HepG2 (cell line): Measurements from ENCODE around the gene TOB2. TPM values are rescaled to one million over a fixed set of nuclear protein-coding genes. Genes with fewer than 3 reads are reported as not detected.

ENCODE experiments used
- ATAC-seq: fragments of 200-7000 bp; cut with Tn5 transposase; 3 replicates; pipeline ENCODE4 v1.9.1; 2020; ENCODE audit warnings: mild to moderate bottlenecking, moderate library complexity
- BruUV-seq: library from RNA; stranded (reverse); fragments of 400-500 nt; replicated peaks from 2 replicates; lab custom pipeline; 2021; lab: Mats Ljungman, UMichigan
- CTCF ChIA-PET: fragments of 300-600 bp; formaldehyde crosslinking; extraction: SDS; loops from one replicate; lab custom pipeline; 2021; ENCODE audit warnings: low total read pairs, inconsistent platforms, low intra/inter-chr PET ratio; lab: Yijun Ruan, JAX
- POLR2A ChIA-PET: fragments of 350-600 bp; sonication (Branson Sonifier 250); formaldehyde crosslinking; loops from one replicate; lab custom pipeline; 2020; ENCODE audit warnings: antibody characterized with exemption, inconsistent platforms; lab: Yijun Ruan, JAX
- DNase-seq: peaks from one replicate; pipeline ENCODE4 v3.0.0-alpha.2; 2015; ENCODE audit warnings: low spot score
- FAIRE-seq: peaks from 3 replicates; lab custom pipeline; 2011; peaks lifted over from hg19 to GRCh38; lab: Jason Lieb, UNC
- H2AFZ ChIP-seq: one replicate; pipeline ENCODE4 v1.6.1; 2011; ENCODE audit warnings: low read length, inconsistent platforms
- H3K27ac ChIP-seq: fragments of 300-600 bp; 3 replicates; pipeline ENCODE4 v1.8.0; 2011; ENCODE audit warnings: mixed run types, mild to moderate bottlenecking, mixed read lengths, low read length, inconsistent platforms; ENCODE audit not compliant: insufficient read depth; ENCODE audit errors: extremely low read length
- H3K27me3 ChIP-seq, 2 experiments: fragments of 200-600 bp in 1 of 2; 2 replicates in 1 of 2; 3 replicates in 1 of 2; pipeline versions ENCODE4 v1.6.0 to v1.8.0; 2011; ENCODE audit warnings: low read length in 2 of 2, mild to moderate bottlenecking in 2 of 2, moderate library complexity in 2 of 2, inconsistent platforms in 1 of 2; ENCODE audit not compliant: insufficient read depth in 2 of 2, control insufficient read depth in 1 of 2
- H3K36me3 ChIP-seq, 2 experiments: fragments of 200-600 bp in 1 of 2; replicated peaks in 1 of 2; 2 replicates in 1 of 2; 3 replicates in 1 of 2; pipeline versions ENCODE4 v1.5.1 to v1.8.0; 2011; ENCODE audit warnings: low read length in 2 of 2, inconsistent platforms in 1 of 2; ENCODE audit not compliant: insufficient read depth in 2 of 2, control insufficient read depth in 1 of 2
- H3K4me1 ChIP-seq: 2 replicates; pipeline ENCODE4 v1.5.1; 2012; ENCODE audit warnings: low read length, inconsistent platforms; ENCODE audit not compliant: insufficient read depth
- H3K4me2 ChIP-seq: 2 replicates; pipeline ENCODE4 v1.6.0; 2011; ENCODE audit warnings: low read depth, low read length, inconsistent platforms
- H3K4me3 ChIP-seq, 3 experiments: fragments of 200-600 bp in 1 of 3; sonication (generic), shearing (Covaris generic) in 1 of 3; replicated peaks in 1 of 3; 2 replicates each; pipeline ENCODE4 v1.5.1; 2011 to 2016; ENCODE audit warnings: low read length in 3 of 3, inconsistent platforms in 2 of 3, low read depth in 2 of 3, mild to moderate bottlenecking in 2 of 3, control low read depth in 1 of 3, mixed read lengths in 1 of 3; ENCODE audit not compliant: insufficient read depth in 1 of 3
- H3K79me2 ChIP-seq: one replicate; pipeline ENCODE4 v1.6.1; 2011; ENCODE audit warnings: low read length, inconsistent platforms; ENCODE audit not compliant: insufficient read depth
- H3K9ac ChIP-seq: 2 replicates; pipeline ENCODE4 v1.6.0; 2011; ENCODE audit warnings: mild to moderate bottlenecking, low read depth, low read length, inconsistent platforms; ENCODE audit not compliant: insufficient read depth
- H3K9me3 ChIP-seq: 2 replicates; pipeline ENCODE4 v1.5.1; 2012; ENCODE audit warnings: mild to moderate bottlenecking, low read length
- H4K20me1 ChIP-seq: 2 replicates; pipeline ENCODE4 v1.6.0; 2011; ENCODE audit warnings: inconsistent platforms, mild to moderate bottlenecking, low read length, moderate library complexity; ENCODE audit not compliant: insufficient read depth
- CBX1 ChIP-seq: IDR thresholded peaks from one replicate; pipeline ENCODE4 v1.6.1; 2016; ENCODE audit warnings: antibody characterized with exemption, low read depth
- HDAC1 ChIP-seq: sonication (generic); formaldehyde crosslinking; IDR thresholded peaks from 2 replicates; pipeline ENCODE4 v1.5.1; 2020; ENCODE audit warnings: mild to moderate bottlenecking, missing genetic modification reagents
- HNF4A ChIP-seq: sonication (generic); formaldehyde crosslinking; IDR thresholded peaks from 2 replicates; pipeline ENCODE4 v1.4.0; 2020; ENCODE audit warnings: missing genetic modification reagents
- IRF2 ChIP-seq: IDR thresholded peaks from 2 replicates; pipeline ENCODE4 v1.6.1; 2018; ENCODE audit warnings: missing genetic modification reagents, missing compliant biosample characterization
- KLF13 ChIP-seq: sonication (generic); formaldehyde crosslinking; IDR thresholded peaks from 2 replicates; pipeline ENCODE4 v1.4.0; 2020; ENCODE audit warnings: mild to moderate bottlenecking, missing genetic modification reagents
- MATR3 ChIP-seq: sonication (generic); formaldehyde crosslinking; IDR thresholded peaks from 2 replicates; pipeline ENCODE4 v1.4.0; 2020; ENCODE audit warnings: missing genetic modification reagents
- NFYC ChIP-seq: IDR thresholded peaks from 2 replicates; pipeline ENCODE4 v1.6.1; 2016; ENCODE audit warnings: missing genetic modification reagents, missing compliant biosample characterization
- REXO4 ChIP-seq: sonication (generic); formaldehyde crosslinking; IDR thresholded peaks from 2 replicates; pipeline ENCODE4 v1.8.0; 2022; ENCODE audit warnings: missing genetic modification reagents, mild to moderate bottlenecking, borderline replicate concordance
- SMARCC2 ChIP-seq: fragments of 450-650 bp; IDR thresholded peaks from 2 replicates; pipeline ENCODE4 v1.6.1; 2017; ENCODE audit warnings: antibody characterized with exemption, mild to moderate bottlenecking
- TBX3 ChIP-seq: fragments of 450-650 bp; IDR thresholded peaks from 2 replicates; pipeline ENCODE4 v1.6.1; 2017; ENCODE audit warnings: antibody characterized with exemption, mild to moderate bottlenecking, inconsistent platforms, borderline replicate concordance
- ZNF383 ChIP-seq: sonication (generic); formaldehyde crosslinking; IDR thresholded peaks from 2 replicates; pipeline ENCODE4 v1.4.0; 2020; ENCODE audit warnings: missing genetic modification reagents, mild to moderate bottlenecking, borderline replicate concordance
- ZNF564 ChIP-seq: sonication (generic); formaldehyde crosslinking; IDR thresholded peaks from 2 replicates; pipeline ENCODE4 v1.8.1; 2023; ENCODE audit warnings: mild to moderate bottlenecking, missing genetic modification reagents
- ZSCAN21 ChIP-seq: sonication (generic); formaldehyde crosslinking; IDR thresholded peaks from 2 replicates; pipeline ENCODE4 v1.8.0; 2022; ENCODE audit warnings: mild to moderate bottlenecking, missing genetic modification reagents, moderate library complexity, borderline replicate concordance
- WGBS: methylation state at CpG from one replicate; pipeline ENCODE4 v1.1.6; 2017; ENCODE audit warnings: low lambda C conversion rate; 5-methylcytosine and 5-hydroxymethylcytosine counted together
- in situ Hi-C: cut with HindIII; loops from 2 replicates; pipeline ENCODE4 v1.10.0; 2017; ENCODE audit warnings: low pct_unique_long_range_greater_than_20kb; ENCODE audit not compliant: extremely low pct_ligation_motif_present
- intact Hi-C: fragments of 100-400 bp; cut with micrococcal nuclease; formaldehyde crosslinking; loops from one replicate; pipeline ENCODE4 v1.10.0; 2022; ENCODE audit not compliant: unreplicated experiment
- polyA plus RNA-seq, 8 experiments: library from polyadenylated mRNA; depleted of rRNA in 3 of 8; stranded (reverse) in 7 of 8; unstranded in 1 of 8; fragments of >200 nt; fragmentation: Illumina TruSeq in 4 of 8; extraction: Trizol in 4 of 8; gene quantifications; 2 replicates each; pipeline versions ENCODE4 v1.2.1 to v1.2.3, GENCODE V29; 2011 to 2016; ENCODE audit warnings: low read depth in 4 of 8, missing spikeins in 1 of 8, mixed read lengths in 1 of 8; ENCODE audit not compliant: insufficient read depth in 1 of 8
- total RNA-seq, 5 experiments: library from RNA; depleted of rRNA; stranded (reverse); fragments of >200 nt; fragmentation: Illumina TruSeq; extraction: Trizol; gene quantifications; 2 replicates each; pipeline ENCODE4 v1.2.3, GENCODE V29; 2016; ENCODE audit warnings: low read depth in 1 of 5
- TF ChIP-seq, protein P1 (sequence below): sonication (generic); formaldehyde crosslinking; IDR thresholded peaks from 2 replicates; pipeline ENCODE4 v1.5.0; 2020; ENCODE audit warnings: missing genetic modification reagents
- TF ChIP-seq, protein P2 (sequence below): sonication (generic); formaldehyde crosslinking; IDR thresholded peaks from 2 replicates; pipeline ENCODE4 v1.5.1; 2020; ENCODE audit warnings: missing genetic modification reagents, mild to moderate bottlenecking, borderline replicate concordance
- TF ChIP-seq, protein P3 (sequence below): sonication (generic); formaldehyde crosslinking; IDR thresholded peaks from 2 replicates; pipeline ENCODE4 v1.4.0; 2020; ENCODE audit warnings: mild to moderate bottlenecking, missing genetic modification reagents

TOB2 gene
- total and polyA plus RNA-seq, 2 of the 13 experiments (the other 11 are each of a cell fraction or from before 2014, with no cell fraction given) = 12.2 to 13.7 TPM

DNA sequence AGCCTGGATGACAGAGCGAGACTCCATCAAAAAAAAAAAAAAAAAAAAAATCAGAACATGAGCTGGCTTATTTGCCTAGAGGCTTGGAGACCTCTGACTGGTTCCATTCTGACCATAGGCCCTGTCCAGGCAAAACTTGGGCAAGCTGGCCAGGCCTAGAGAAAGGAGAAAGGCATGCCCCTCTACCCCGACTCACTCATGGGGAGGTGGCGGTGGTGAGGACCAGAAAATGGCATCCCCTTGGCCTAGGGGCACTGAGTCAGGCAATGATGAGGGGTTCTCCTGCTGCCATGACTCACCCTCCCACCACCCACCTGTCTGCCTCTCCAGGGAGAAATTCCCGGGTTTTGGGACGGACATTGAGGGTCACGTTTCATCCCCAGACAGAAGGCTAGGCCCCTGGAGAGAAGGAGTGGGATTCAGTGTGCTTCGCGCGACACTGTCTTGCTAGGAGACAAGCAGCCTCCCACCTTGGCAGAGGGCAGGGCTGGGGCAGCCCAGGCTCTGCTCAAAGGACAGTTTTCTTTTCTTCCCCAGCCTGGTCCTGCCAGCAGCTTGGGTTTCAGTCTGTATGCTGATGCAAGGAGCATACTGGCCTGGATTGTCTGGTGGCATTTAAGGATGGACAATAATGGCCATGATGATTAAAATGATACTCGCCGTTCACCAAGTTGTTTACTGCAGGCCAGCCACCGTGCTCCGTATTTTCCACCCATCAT, 17.2 kb downstream of the TOB2 start:
- no peak overlapping the region for H3K4me3 ChIP-seq
- WGBS = 96% methylated on average over 9 of the region's 13 CpGs
- no peak overlapping the region for H2AFZ ChIP-seq
- H3K4me2 ChIP-seq = no peak overlapping the region
- no TSS peak for BruUV-seq
- ChIA-PET CTCF (no interaction called here), POLR2A (interaction anchor here (1.6 kb wide), 1 partner anchor 18 kb away, joined by 7 read pairs; the partner anchor contains the start of gene TOB2)
- ATAC-seq = peak; percentile 19
- no peak for DNase-seq
- intact Hi-C loops (no loop called here), in situ Hi-C loops (no loop called here)
- no peak for TF ChIP-seq KLF13
- TF ChIP-seq, protein P1, sequence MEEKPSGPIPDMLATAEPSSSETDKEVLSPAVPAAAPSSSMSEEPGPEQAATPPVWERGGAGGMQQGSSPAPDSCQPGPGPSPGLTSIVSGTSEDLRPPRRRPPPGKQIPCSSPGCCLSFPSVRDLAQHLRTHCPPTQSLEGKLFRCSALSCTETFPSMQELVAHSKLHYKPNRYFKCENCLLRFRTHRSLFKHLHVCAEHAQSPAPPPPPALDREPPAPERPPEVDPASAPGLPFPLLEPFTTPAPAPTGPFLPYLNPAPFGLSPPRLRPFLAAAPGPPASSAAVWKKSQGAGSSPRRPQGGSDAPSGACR (CRISPR knock-in tag) = no peak
- TF ChIP-seq MATR3 (CRISPR knock-in tag) = no peak
- TF ChIP-seq IRF2 (CRISPR knock-in tag) = no peak
- TF ChIP-seq HNF4A (CRISPR knock-in tag) = no peak
- no peak for TF ChIP-seq ZNF564 (CRISPR knock-in tag)
- no peak for TF ChIP-seq CBX1
- no peak for TF ChIP-seq SMARCC2
- TF ChIP-seq, protein P2, sequence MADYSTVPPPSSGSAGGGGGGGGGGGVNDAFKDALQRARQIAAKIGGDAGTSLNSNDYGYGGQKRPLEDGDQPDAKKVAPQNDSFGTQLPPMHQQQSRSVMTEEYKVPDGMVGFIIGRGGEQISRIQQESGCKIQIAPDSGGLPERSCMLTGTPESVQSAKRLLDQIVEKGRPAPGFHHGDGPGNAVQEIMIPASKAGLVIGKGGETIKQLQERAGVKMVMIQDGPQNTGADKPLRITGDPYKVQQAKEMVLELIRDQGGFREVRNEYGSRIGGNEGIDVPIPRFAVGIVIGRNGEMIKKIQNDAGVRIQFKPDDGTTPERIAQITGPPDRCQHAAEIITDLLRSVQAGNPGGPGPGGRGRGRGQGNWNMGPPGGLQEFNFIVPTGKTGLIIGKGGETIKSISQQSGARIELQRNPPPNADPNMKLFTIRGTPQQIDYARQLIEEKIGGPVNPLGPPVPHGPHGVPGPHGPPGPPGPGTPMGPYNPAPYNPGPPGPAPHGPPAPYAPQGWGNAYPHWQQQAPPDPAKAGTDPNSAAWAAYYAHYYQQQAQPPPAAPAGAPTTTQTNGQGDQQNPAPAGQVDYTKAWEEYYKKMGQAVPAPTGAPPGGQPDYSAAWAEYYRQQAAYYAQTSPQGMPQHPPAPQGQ (CRISPR knock-in tag) = no peak
- no peak for TF ChIP-seq HDAC1 (CRISPR knock-in tag)
- TF ChIP-seq TBX3 = no peak
- no peak for TF ChIP-seq ZSCAN21 (CRISPR knock-in tag)
- TF ChIP-seq NFYC = no peak
- TF ChIP-seq, protein P3, sequence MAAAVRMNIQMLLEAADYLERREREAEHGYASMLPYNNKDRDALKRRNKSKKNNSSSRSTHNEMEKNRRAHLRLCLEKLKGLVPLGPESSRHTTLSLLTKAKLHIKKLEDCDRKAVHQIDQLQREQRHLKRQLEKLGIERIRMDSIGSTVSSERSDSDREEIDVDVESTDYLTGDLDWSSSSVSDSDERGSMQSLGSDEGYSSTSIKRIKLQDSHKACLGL (CRISPR knock-in tag) = no peak
- no peak for TF ChIP-seq REXO4 (CRISPR knock-in tag)
- TF ChIP-seq ZNF383 (CRISPR knock-in tag) = no peak
- no peaks in the 10 kb centered on the region for H3K9me3 ChIP-seq
- H3K4me1 ChIP-seq = peaks cover 10% of the 10 kb centered on the region; the same call in 1 of the 2 replicates
- H3K79me2 ChIP-seq = no peaks in the 10 kb centered on the region
- H3K36me3 ChIP-seq = no peaks in the 10 kb centered on the region
- 0 out of 2 replicates have a peak, but pooled peaks cover 3% of the 10 kb centered on the region for H4K20me1 ChIP-seq
- no peaks in the 10 kb centered on the region for H3K27me3 ChIP-seq
- H3K9ac ChIP-seq = no peak overlapping the region
- FAIRE-seq = no peak
- H3K27ac ChIP-seq = no peak overlapping the region
